Mesenchymal stem cell (in vitro differentiated cells and primary cell): ENCODE measurements around the gene WDR72.
A peak's percentile ranks its signal among the peaks of the same experiment; 100 is the strongest.

Experiments used
- DNase-seq: peaks from one replicate; pipeline ENCODE4 v3.0.0-alpha.2; 2013
- H2AFZ ChIP-seq: one replicate; pipeline ENCODE4 v1.6.1; 2013; ENCODE audit warnings: low read depth, mild to moderate bottlenecking, control low read depth, inconsistent platforms, low read length, moderate library complexity
- H2AK5ac ChIP-seq: 2 replicates; pipeline ENCODE4 v1.6.1; 2013; ENCODE audit warnings: low read length, moderate library complexity, mild to moderate bottlenecking, inconsistent platforms; ENCODE audit not compliant: severe bottlenecking
- H2BK120ac ChIP-seq: one replicate; pipeline ENCODE4 v1.6.1; 2013; ENCODE audit warnings: low read depth, mild to moderate bottlenecking, inconsistent platforms, low read length, moderate library complexity
- H2BK12ac ChIP-seq, 2 experiments: one replicate each; pipeline ENCODE4 v1.6.1; 2013; ENCODE audit warnings: inconsistent platforms in 2 of 2, low read length in 2 of 2, mild to moderate bottlenecking in 2 of 2, moderate library complexity in 2 of 2, control low read depth in 1 of 2
- H2BK15ac ChIP-seq: one replicate; pipeline ENCODE4 v1.6.1; 2013; ENCODE audit warnings: mild to moderate bottlenecking, low read depth, inconsistent platforms; ENCODE audit not compliant: poor library complexity, severe bottlenecking
- H2BK5ac ChIP-seq: 2 replicates; pipeline ENCODE4 v1.6.1; 2013; ENCODE audit warnings: low read depth, mild to moderate bottlenecking, low read length, control low read depth, inconsistent platforms; ENCODE audit not compliant: poor library complexity, severe bottlenecking
- H3K14ac ChIP-seq, 2 experiments: one replicate each; pipeline ENCODE4 v1.6.1; 2013; ENCODE audit warnings: inconsistent platforms in 2 of 2, low read length in 2 of 2, control low read depth in 1 of 2, mild to moderate bottlenecking in 1 of 2, moderate library complexity in 1 of 2
- H3K18ac ChIP-seq, 2 experiments: one replicate each; pipeline ENCODE4 v1.6.1; 2013; ENCODE audit warnings: inconsistent platforms in 2 of 2, low read length in 2 of 2, control low read depth in 1 of 2, low read depth in 1 of 2, mild to moderate bottlenecking in 1 of 2
- H3K23ac ChIP-seq, 2 experiments: one replicate each; pipeline ENCODE4 v1.6.1; 2013; ENCODE audit warnings: inconsistent platforms in 2 of 2, low read length in 2 of 2, mild to moderate bottlenecking in 2 of 2, moderate library complexity in 2 of 2, control low read depth in 1 of 2
- H3K27ac ChIP-seq: 2 replicates; pipeline ENCODE4 v1.5.1; 2013; ENCODE audit warnings: mild to moderate bottlenecking, moderate library complexity, low read length, control low read depth, inconsistent platforms; ENCODE audit not compliant: poor library complexity, severe bottlenecking
- H3K27me3 ChIP-seq, 2 experiments: 2 replicates each; pipeline versions ENCODE4 v1.6.1 to v1.7.0; 2013; ENCODE audit warnings: low read length in 2 of 2, mild to moderate bottlenecking in 2 of 2, moderate library complexity in 2 of 2, control low read depth in 1 of 2, inconsistent platforms in 1 of 2; ENCODE audit not compliant: control insufficient read depth in 1 of 2, insufficient read depth in 1 of 2
- H3K36me3 ChIP-seq, 2 experiments: 2 replicates each; pipeline versions ENCODE4 v1.6.1 to v1.7.0; 2013; ENCODE audit warnings: low read length in 2 of 2, control low read depth in 1 of 2, inconsistent platforms in 1 of 2, low read depth in 1 of 2, mild to moderate bottlenecking in 1 of 2; ENCODE audit not compliant: insufficient read depth in 2 of 2, control insufficient read depth in 1 of 2
- H3K4ac ChIP-seq, 2 experiments: one replicate each; pipeline ENCODE4 v1.6.1; 2013; ENCODE audit warnings: inconsistent platforms in 2 of 2, low read length in 2 of 2, mild to moderate bottlenecking in 2 of 2, moderate library complexity in 2 of 2, control low read depth in 1 of 2, low read depth in 1 of 2
- H3K4me1 ChIP-seq: 2 replicates; pipeline ENCODE4 v1.6.1; 2013; ENCODE audit warnings: low read depth, low read length, control low read depth; ENCODE audit not compliant: control insufficient read depth, insufficient read depth
- H3K4me2 ChIP-seq: 2 replicates; pipeline ENCODE4 v1.6.1; 2013; ENCODE audit warnings: low read length, mild to moderate bottlenecking, inconsistent platforms; ENCODE audit not compliant: poor library complexity, severe bottlenecking
- H3K4me3 ChIP-seq, 2 experiments: 2 replicates each; pipeline versions ENCODE4 v1.5.1 to v1.7.0; 2013; ENCODE audit warnings: low read length in 2 of 2, mild to moderate bottlenecking in 2 of 2, control low read depth in 1 of 2, low read depth in 1 of 2; ENCODE audit not compliant: insufficient read depth in 1 of 2
- H3K79me1 ChIP-seq: replicated peaks from 2 replicates; pipeline ENCODE4 v1.6.1; 2013; ENCODE audit warnings: mild to moderate bottlenecking, control low read depth, low read length, inconsistent platforms; ENCODE audit not compliant: poor library complexity, severe bottlenecking
- H3K9ac ChIP-seq: 2 replicates; pipeline ENCODE4 v1.7.0; 2013; ENCODE audit warnings: mild to moderate bottlenecking, low read length, moderate library complexity
- H3K9me3 ChIP-seq: 2 replicates; pipeline ENCODE4 v1.7.0; 2013; ENCODE audit warnings: mild to moderate bottlenecking, low read length; ENCODE audit not compliant: control insufficient read depth
- H4K8ac ChIP-seq: one replicate; pipeline ENCODE4 v1.6.1; 2013; ENCODE audit warnings: inconsistent platforms, mild to moderate bottlenecking, low read length, moderate library complexity
- H4K91ac ChIP-seq: one replicate; pipeline ENCODE4 v1.6.1; 2013; ENCODE audit warnings: mild to moderate bottlenecking, low read length, inconsistent platforms
- WGBS: methylation state at CpG from one replicate; pipeline ENCODE4 v1.1.7; 2013; ENCODE audit warnings: mixed read lengths; 5-methylcytosine and 5-hydroxymethylcytosine counted together

WDR72 gene

DNA sequence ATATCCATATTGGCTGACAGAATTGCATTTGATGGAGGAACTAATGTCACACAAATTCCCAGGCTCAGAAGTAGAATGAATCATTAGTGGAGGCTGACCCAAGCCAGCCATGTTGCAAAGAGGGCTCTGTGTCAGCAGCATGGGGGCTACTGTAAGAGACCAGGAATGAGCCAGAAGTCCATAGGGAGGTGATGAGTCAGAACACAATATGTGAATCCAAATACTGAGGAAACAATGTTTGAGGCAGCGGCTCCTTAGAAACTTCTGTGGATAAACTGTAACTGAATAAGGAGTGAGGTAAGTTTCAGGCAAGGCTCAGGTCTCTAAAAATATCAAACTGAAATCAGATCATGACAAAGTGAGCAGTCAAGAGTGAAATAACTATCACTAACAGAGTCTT, 170.7 kb downstream of the WDR72 start:
- Histone ChIP-seq H3K27me3 (no peaks in the 10 kb centered on the region), H3K4ac (no peak overlapping the region), H2BK15ac (no peak overlapping the region), H4K8ac (no peak overlapping the region), H3K14ac (no peak overlapping the region), H3K9me3 (no peaks in the 10 kb centered on the region), H3K18ac (no peak overlapping the region), H2BK12ac (no peak overlapping the region), H3K4me1 (peaks cover 2% of the 10 kb centered on the region), H2BK5ac (no peak overlapping the region), H2AK5ac (no peak overlapping the region), H2AFZ (no peak overlapping the region), H3K36me3 (no peaks in the 10 kb centered on the region), H3K27ac (peak overlapping the region; percentile 94), H3K4me3 (peak overlapping the region in 1 of 2 experiments; percentile 30), H3K9ac (peak overlapping the region; percentile 27), H3K79me1 (peaks cover 7% of the 10 kb centered on the region), H3K4me2 (no peak overlapping the region), H3K23ac (no peak overlapping the region), H4K91ac (no peak overlapping the region), H2BK120ac (no peak overlapping the region)
- DNase-seq: peak; percentile 59
- 40% methylated on average over 1 of the region's 1 CpG for WGBS

DNA sequence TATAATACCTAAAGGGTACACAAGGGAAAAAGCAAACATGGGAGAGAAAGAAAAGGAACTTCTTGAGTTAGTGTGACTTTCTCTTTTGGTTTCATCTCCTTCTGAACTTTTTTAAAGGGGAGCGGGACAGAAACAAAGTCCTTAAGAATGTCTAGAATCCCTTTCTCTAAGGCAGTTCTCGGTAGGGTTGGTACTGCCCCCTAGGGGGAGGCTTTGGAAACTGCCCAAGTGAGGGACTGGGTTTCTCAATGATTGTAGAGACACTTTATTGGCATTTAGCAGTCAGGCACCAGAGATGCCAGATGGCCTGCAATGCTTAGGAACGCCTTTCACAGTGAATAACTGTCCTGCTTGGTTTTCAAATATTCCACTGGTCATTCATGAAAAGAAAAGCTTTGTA, 172.7 kb downstream of the WDR72 start:
- H3K4me1 ChIP-seq: no peaks in the 10 kb centered on the region
- WGBS: 33% methylated on average over 2 of the region's 3 CpGs
- H3K27me3 ChIP-seq: no peaks in the 10 kb centered on the region

DNA sequence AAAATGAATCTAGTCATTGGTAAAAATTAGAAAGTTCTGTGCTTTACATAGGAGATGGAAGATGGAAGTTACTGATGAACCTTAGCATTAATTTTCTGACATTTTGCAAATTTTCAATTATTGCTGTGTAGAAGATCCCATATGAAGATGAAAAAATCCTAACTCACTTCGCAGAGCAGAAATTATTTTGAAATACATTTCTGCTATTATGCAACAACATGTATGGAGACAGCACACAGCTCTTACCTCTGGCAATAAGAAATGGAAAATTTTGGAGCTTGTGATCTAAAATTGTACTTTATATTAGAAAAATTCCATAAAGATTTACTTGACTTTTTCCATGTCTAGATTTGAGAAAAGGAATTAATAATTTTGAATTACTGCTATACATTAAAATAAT, 177.9 kb downstream of the WDR72 start:
- H3K27me3 ChIP-seq: peaks cover 0 to 3% of the 10 kb centered on the region in 2 experiments
- H3K36me3 ChIP-seq: no peaks in the 10 kb centered on the region
- no peak overlapping the region for H3K27ac ChIP-seq

More for the DNA sequence above, 172.7 kb downstream of the WDR72 start:
- Histone ChIP-seq H3K36me3 (no peaks in the 10 kb centered on the region), H2AFZ (no peak overlapping the region), H2AK5ac (no peak overlapping the region), H2BK15ac (no peak overlapping the region), H2BK12ac (no peak overlapping the region), H3K4me2 (no peak overlapping the region), H4K8ac (no peak overlapping the region), H3K4me3 (peak overlapping the region in 1 of 2 experiments; percentile 10), H3K9me3 (no peaks in the 10 kb centered on the region), H3K4ac (no peak overlapping the region), H3K79me1 (peaks cover 7% of the 10 kb centered on the region), H2BK120ac (no peak overlapping the region), H3K23ac (no peak overlapping the region), H3K9ac (no peak overlapping the region), H2BK5ac (no peak overlapping the region), H3K18ac (no peak overlapping the region), H3K27ac (no peak overlapping the region), H4K91ac (no peak overlapping the region), H3K14ac (no peak overlapping the region)
- DNase-seq: peak; percentile 1

DNA sequence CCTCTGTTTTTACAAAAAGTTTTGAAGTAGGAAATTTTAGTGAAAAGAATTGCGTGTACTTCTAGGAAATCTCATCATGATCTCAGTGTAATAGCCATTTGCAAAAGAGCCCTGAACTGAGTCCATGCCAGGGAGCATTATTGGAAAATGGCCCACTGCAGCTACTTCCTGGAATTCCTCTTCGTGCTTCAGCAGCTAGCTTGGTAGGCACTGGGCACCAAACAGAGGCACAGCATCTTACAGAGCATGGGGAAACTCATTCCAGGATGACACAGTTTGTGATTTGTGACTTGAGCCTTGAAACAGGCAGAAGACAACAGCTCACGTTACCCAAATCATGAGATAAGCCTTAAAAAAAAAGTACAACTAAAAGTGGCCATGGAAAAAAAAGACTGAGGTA, 179.1 kb downstream of the WDR72 start:
- H2BK5ac ChIP-seq: no peak overlapping the region
- H3K9me3 ChIP-seq: no peaks in the 10 kb centered on the region
- no peak overlapping the region for H4K91ac ChIP-seq
- no peak overlapping the region for H3K4me3 ChIP-seq
- H3K36me3 ChIP-seq: no peaks in the 10 kb centered on the region
- H2AFZ ChIP-seq: no peak overlapping the region
- no peak overlapping the region for H3K18ac ChIP-seq
- peaks cover 2% of the 10 kb centered on the region for H3K4me1 ChIP-seq
- no peak overlapping the region for H3K9ac ChIP-seq
- H3K4me2 ChIP-seq: no peak overlapping the region
- peaks cover 0 to 6% of the 10 kb centered on the region in 2 experiments for H3K27me3 ChIP-seq
- no peak overlapping the region for H2AK5ac ChIP-seq
- H4K8ac ChIP-seq: no peak overlapping the region
- H2BK120ac ChIP-seq: no peak overlapping the region
- no peak overlapping the region for H3K23ac ChIP-seq
- WGBS: 62% methylated on average over 2 of the region's 3 CpGs
- peaks cover 5% of the 10 kb centered on the region for H3K79me1 ChIP-seq
- H3K4ac ChIP-seq: no peak overlapping the region
- H3K14ac ChIP-seq: no peak overlapping the region
- H2BK15ac ChIP-seq: no peak overlapping the region
- DNase-seq: no peak
- no peak overlapping the region for H2BK12ac ChIP-seq
- no peak overlapping the region for H3K27ac ChIP-seq

More for the DNA sequence above, 177.9 kb downstream of the WDR72 start:
- Histone ChIP-seq H3K9ac (no peak overlapping the region), H2BK15ac (no peak overlapping the region), H4K8ac (no peak overlapping the region), H2BK5ac (no peak overlapping the region), H3K14ac (no peak overlapping the region), H4K91ac (no peak overlapping the region), H2BK12ac (no peak overlapping the region), H3K18ac (no peak overlapping the region), H2AK5ac (no peak overlapping the region), H3K4me3 (no peak overlapping the region), H3K23ac (no peak overlapping the region), H3K4ac (no peak overlapping the region), H3K9me3 (no peaks in the 10 kb centered on the region), H2BK120ac (no peak overlapping the region), H3K79me1 (peaks cover 7% of the 10 kb centered on the region), H3K4me1 (peaks cover 2% of the 10 kb centered on the region), H3K4me2 (no peak overlapping the region), H2AFZ (no peak overlapping the region)
- no CpG with 5 or more reads among the region's 1 CpG for WGBS
- no peak for DNase-seq
